GM15510 (cell line): Measurements from ENCODE around the gene PPP1R14C.

Experiments used
- POLR2A ChIP-seq: IDR thresholded peaks from 3 replicates; pipeline ENCODE4 v1.6.1; 2011; ENCODE audit warnings: borderline replicate concordance; ENCODE audit not compliant: insufficient read length; ENCODE audit errors: extremely low read depth

The PPP1R14C gene

DNA sequence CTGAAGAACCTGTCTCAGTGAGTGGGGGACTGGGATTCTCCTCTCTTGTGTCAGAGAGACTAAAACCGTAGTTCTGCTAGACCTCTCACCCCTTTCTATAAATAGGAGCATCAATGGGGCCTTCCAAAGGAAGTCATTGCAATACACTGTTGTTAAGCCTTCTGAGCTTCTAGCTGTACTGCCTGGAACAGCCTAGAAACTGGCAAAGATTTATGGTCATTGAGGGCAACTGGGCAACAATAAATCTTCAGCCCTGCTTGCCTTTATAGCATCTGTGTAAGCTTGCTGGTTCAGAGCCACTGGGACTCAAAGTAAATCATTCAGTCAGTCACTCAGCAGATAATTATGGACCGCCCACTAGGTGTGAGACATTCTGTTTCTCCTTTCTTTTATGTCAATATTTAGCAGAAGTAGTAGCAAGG is 53.2 kb downstream of the PPP1R14C start:
- no peak for TF ChIP-seq POLR2A

DNA sequence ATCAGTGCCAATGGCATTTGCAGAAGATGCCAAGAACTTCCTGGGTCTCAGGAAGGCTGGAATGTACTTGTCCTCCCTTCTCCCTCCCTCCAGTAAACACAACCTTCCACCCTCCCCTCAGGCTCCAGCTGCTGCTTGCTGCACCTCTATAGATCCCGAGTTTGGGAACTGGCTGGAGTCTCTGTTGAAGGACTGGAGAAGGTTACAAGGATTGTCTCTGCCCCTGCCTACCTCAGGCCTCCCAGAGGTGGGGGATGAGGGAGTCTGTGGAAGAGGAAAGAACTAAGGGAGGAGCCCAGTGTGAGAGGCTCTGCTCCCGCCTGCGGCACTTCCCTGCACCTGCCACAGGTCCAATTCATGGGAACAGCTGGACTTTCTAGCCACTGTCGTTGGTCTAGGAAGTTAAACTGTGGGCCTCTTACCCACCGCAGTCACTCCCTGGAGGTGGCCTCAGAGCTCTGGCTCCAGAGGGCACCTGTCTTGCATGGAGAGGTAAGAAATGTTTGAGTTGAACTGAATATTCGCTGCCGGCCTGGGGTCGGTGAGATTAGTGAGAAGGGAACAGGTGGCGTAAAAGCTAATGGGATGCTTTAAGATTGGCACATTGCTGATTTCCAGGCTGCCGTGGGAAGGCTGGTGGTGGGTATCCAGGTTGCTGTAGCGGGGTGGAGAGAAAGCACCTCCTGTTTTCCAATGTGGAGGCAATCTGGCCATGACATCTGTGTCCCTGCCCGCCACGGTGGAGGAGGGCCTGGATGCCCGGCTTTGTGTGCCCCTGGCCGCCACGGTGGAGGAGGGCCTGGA is 54.3 kb downstream of the PPP1R14C start:
- TF ChIP-seq POLR2A, result no peak

DNA sequence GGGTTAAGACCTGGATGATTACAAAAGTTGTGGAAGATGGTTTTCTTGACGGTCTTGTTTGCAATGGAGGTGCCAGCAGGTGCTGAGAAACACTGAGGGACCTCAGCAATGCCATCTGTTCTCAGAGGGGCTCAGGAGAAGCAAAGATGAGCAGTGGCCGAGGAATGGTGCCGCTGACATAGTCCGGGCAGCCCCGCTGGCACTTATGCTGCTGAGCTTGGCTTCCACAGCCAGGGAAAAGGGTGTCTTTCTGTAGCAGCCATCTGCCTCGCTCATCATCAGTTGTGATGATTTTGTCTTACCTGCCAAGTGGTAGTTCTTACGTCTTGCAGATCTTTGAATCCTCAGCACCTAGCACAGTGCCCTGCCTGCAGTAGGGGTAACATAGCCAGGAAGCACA is 55.7 kb downstream of the PPP1R14C start:
- TF ChIP-seq POLR2A, result no peak

- no peak for TF ChIP-seq POLR2A
Observed at GRCh38 chr6:150199241-150199640, 56.4 kb downstream of the PPP1R14C start.

GRCh38 chr6:150200428-150201100 is 57.7 kb downstream of the PPP1R14C start:
- TF ChIP-seq POLR2A, result no peak

DNA sequence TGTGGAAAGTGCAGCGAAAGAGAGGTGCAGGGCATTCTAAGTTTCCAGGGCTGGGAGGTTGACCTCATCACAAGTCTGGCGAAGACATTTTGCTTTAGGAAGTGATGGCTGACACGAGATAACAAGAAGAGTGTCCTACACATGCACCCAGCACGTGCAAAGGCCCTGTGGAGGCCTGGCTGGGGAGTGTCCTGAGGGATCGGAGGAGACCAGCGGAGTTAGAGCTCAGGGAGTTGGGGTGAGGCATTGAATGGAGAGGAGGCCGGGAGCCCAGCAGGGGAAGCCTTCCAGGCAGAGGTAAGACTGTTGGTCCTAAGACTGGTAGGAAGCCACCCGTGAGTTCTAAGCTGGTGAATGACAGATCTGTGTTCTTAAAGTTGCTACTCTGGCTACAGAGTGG is 58.4 kb downstream of the PPP1R14C start:
- no peak for TF ChIP-seq POLR2A

GRCh38 chr6:150201772-150202329 is 59.0 kb downstream of the PPP1R14C start:
- TF ChIP-seq POLR2A, result no peak

- TF ChIP-seq POLR2A, result no peak
Observed at GRCh38 chr6:150202404-150202803, 59.6 kb downstream of the PPP1R14C start.

DNA sequence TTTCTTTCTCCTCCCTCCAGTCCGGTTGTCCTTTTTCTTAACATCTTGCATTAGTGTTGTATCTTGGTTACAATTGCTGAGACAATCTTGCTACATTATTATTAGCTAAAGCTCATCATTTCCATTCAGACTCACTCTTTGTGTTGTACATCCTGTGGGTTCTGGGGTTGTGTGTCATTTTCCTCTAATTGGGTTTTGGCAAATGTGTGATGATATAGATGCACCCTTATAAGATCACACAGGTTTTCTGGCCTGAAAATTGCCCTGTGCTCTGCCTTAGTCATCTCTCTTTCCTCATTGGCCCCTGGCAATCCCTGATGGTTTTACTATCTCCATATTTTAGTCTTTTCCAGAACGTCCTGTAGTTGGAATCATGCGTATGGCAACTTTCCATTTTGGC is 60.1 kb downstream of the PPP1R14C start:
- no peak for TF ChIP-seq POLR2A

GRCh38 chr6:150203378-150203777 is 60.5 kb downstream of the PPP1R14C start:
- TF ChIP-seq POLR2A, result no peak

- TF ChIP-seq POLR2A, result no peak
Observed at GRCh38 chr6:150203871-150204545, 61.2 kb downstream of the PPP1R14C start.

GRCh38 chr6:150204705-150205472 is 62.0 kb downstream of the PPP1R14C start:
- TF ChIP-seq POLR2A, result no peak

GRCh38 chr6:150207931-150208570 is 65.2 kb downstream of the PPP1R14C start:
- TF ChIP-seq POLR2A, result no peak
